ENCODE results near the gene GNB1. TPM values are rescaled to one million over a fixed set of nuclear protein-coding genes. Genes with fewer than 3 reads are reported as not detected.

GNB1 gene
- total RNA-seq, 1 experiment from 2014 or later = 400 TPM

DNA sequence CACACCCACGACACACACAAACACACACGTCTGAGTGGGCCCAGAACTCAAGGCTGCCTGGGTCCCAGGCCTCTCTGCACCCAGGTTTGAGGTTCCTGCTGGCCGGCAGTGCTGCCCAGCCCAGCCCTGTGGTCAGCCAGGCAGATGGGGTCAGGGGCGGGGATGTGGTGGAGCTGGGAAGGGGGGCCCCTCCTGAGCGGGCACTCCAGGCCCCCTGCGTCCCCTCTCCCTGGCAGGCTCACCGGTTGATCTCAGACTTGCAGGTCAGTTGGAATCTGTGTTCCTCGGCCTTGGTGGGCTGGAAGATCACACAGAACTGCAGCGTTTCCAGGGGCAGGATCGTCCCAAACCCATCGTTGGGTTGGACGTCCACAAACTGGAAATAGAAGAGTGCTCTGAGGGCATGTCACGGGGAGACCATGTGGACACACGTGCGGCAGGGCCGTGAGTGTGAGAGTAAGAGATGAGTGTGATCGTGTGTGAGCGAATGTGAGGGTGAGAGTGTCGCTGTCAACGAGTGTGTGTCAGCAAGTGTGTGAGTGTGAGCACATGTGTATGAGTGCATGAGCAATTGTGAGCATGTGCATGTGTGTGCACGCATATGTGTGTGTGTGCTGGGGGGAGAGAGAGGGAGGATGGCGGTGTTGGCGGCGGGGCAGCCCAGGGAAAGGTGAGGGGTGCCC is 47.9 kb upstream of the GNB1 start:
- Histone ChIP-seq H3K79me1 (ENCODE audit: insufficient read depth, low read depth, low read length, poor library complexity, severe bottlenecking) (no peaks in the 10 kb centered on the region), H2BK120ac (ENCODE audit: low read depth, low read length, poor library complexity, severe bottlenecking) (no peak overlapping the region), H3K9ac (ENCODE audit: extremely low read depth, insufficient read length, low read length) (no peak overlapping the region), H2BK5ac (ENCODE audit: insufficient read length, low read length) (no peak overlapping the region), H4K8ac (replicated peaks; ENCODE audit: insufficient read length, low read depth, low read length) (no peak overlapping the region), H3K79me2 (ENCODE audit: insufficient read depth, low read length) (no peaks in the 10 kb centered on the region), H2BK15ac (ENCODE audit: low read depth, low read length) (no peak overlapping the region), H3K4me1 (ENCODE audit: insufficient read depth, low read length) (no peaks in the 10 kb centered on the region), H3K56ac (ENCODE audit: insufficient read length, low read depth, low read length) (no peak overlapping the region), H3K27me3 (ENCODE audit: insufficient read depth, low read length) (no peaks in the 10 kb centered on the region), H2BK12ac (ENCODE audit: insufficient read length, low read depth, low read length) (no peak overlapping the region), H3K4ac (ENCODE audit: low read depth, low read length) (no peak overlapping the region), H3K23ac (ENCODE audit: insufficient read length, low read depth, low read length) (no peak overlapping the region), H3K23me2 (ENCODE audit: insufficient read length, low read depth, low read length, poor library complexity, severe bottlenecking) (no peaks in the 10 kb centered on the region), H2BK20ac (ENCODE audit: low read depth, low read length, poor library complexity, severe bottlenecking) (no peak overlapping the region), H3K9me3 (ENCODE audit: control insufficient read depth, low read depth, low read length) (no peaks in the 10 kb centered on the region), H2AFZ (ENCODE audit: low read length) (no peak overlapping the region), H4K5ac (ENCODE audit: insufficient read length, low read depth, low read length) (no peak overlapping the region), H2AK5ac (ENCODE audit: insufficient read length, low read length) (no peak overlapping the region), H3K4me2 (ENCODE audit: insufficient read depth, insufficient read length, low read length) (no peak overlapping the region), H3K14ac (ENCODE audit: insufficient read depth, low read length) (no peak overlapping the region), H4K91ac (ENCODE audit: insufficient read length, low read depth, low read length) (no peak overlapping the region), H3T11ph (ENCODE audit: low read length) (no peak overlapping the region), H3K27ac (ENCODE audit: insufficient read length, low read depth, low read length) (no peak overlapping the region), H3K18ac (ENCODE audit: insufficient read length, low read depth, low read length) (no peak overlapping the region), H4K20me1 (ENCODE audit: control insufficient read depth, insufficient read depth, insufficient read length) (peaks cover 3% of the 10 kb centered on the region)
- Mint-ChIP-seq H3K4me1 (peaks cover 4% of the 10 kb centered on the region in 2 experiments; a peak in 3 of 4 replicates), H3K36me3 (ENCODE audit: insufficient read depth in 1 of 3, low read depth in 3 of 3) (no peaks in the 10 kb centered on the region), H3K9me3 (peaks cover 5 to 12% of the 10 kb centered on the region in 2 experiments), H3K27ac (no peak overlapping the region), H3K27me3 (ENCODE audit: low read depth) (no peaks in the 10 kb centered on the region; the same call in none of the 2 replicates), H3K4me3 (no peak overlapping the region)
- DNase-seq = no peak
- WGBS (ENCODE audit: extremely low coverage, insufficient read length, low lambda C conversion rate) = 100% methylated on average over 5 of the region's 24 CpGs
- TF ChIP-seq, protein P1, sequence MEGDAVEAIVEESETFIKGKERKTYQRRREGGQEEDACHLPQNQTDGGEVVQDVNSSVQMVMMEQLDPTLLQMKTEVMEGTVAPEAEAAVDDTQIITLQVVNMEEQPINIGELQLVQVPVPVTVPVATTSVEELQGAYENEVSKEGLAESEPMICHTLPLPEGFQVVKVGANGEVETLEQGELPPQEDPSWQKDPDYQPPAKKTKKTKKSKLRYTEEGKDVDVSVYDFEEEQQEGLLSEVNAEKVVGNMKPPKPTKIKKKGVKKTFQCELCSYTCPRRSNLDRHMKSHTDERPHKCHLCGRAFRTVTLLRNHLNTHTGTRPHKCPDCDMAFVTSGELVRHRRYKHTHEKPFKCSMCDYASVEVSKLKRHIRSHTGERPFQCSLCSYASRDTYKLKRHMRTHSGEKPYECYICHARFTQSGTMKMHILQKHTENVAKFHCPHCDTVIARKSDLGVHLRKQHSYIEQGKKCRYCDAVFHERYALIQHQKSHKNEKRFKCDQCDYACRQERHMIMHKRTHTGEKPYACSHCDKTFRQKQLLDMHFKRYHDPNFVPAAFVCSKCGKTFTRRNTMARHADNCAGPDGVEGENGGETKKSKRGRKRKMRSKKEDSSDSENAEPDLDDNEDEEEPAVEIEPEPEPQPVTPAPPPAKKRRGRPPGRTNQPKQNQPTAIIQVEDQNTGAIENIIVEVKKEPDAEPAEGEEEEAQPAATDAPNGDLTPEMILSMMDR (conservative IDR thresholded peaks at IDR 0.05) = no peak

All from H9 (cell line).